ENCODE measurements around the gene SHROOM2.

Gene SHROOM2

GRCh38 chrX:9902656-9903055, 116.4 kb downstream of the SHROOM2 start:
- no peak for DNase-seq (ENCODE audit: low spot score)

GRCh38 chrX:9903146-9903545, 116.9 kb downstream of the SHROOM2 start:
- DNase-seq (ENCODE audit: low spot score), result no peak

- no peak for DNase-seq (ENCODE audit: low spot score)
Measured at GRCh38 chrX:9905288-9905687, 119.1 kb downstream of the SHROOM2 start.

- DNase-seq (ENCODE audit: low spot score), result no peak
Measured at GRCh38 chrX:9905721-9906120, 119.5 kb downstream of the SHROOM2 start.

GRCh38 chrX:9906919-9907318, 120.7 kb downstream of the SHROOM2 start:
- no peak for DNase-seq (ENCODE audit: low spot score)

- DNase-seq (ENCODE audit: low spot score), result no peak
Measured at GRCh38 chrX:9907645-9908387, 121.6 kb downstream of the SHROOM2 start.

- no peak for DNase-seq (ENCODE audit: low spot score)
Measured at GRCh38 chrX:9909254-9909653, 123.0 kb downstream of the SHROOM2 start.

- DNase-seq (ENCODE audit: low spot score), result no peak
Measured at GRCh38 chrX:9911487-9911886, 125.3 kb downstream of the SHROOM2 start.

GRCh38 chrX:9912351-9913145, 126.3 kb downstream of the SHROOM2 start:
- DNase-seq (ENCODE audit: low spot score), result no peak

GRCh38 chrX:9913146-9913433, 126.9 kb downstream of the SHROOM2 start:
- DNase-seq (ENCODE audit: low spot score), result no peak

GRCh38 chrX:9917861-9918260, 131.6 kb downstream of the SHROOM2 start:
- DNase-seq (ENCODE audit: low spot score), result no peak

GRCh38 chrX:9919632-9920172, 133.5 kb downstream of the SHROOM2 start:
- DNase-seq (ENCODE audit: low spot score), result no peak

GRCh38 chrX:9921407-9921806, 135.2 kb downstream of the SHROOM2 start:
- no peak for DNase-seq (ENCODE audit: low spot score)

GRCh38 chrX:9923357-9923756, 137.1 kb downstream of the SHROOM2 start:
- no peak for DNase-seq (ENCODE audit: low spot score)

- no peak for DNase-seq (ENCODE audit: low spot score)
Measured at GRCh38 chrX:9926002-9926401, 139.8 kb downstream of the SHROOM2 start.

GRCh38 chrX:9927698-9928482, 141.7 kb downstream of the SHROOM2 start:
- DNase-seq (ENCODE audit: low spot score), result no peak

- no peak for DNase-seq (ENCODE audit: low spot score)
Measured at GRCh38 chrX:9935436-9935835, 149.2 kb downstream of the SHROOM2 start.

GRCh38 chrX:9937761-9938160, 151.5 kb downstream of the SHROOM2 start:
- no peak for DNase-seq (ENCODE audit: low spot score)

- no peak for DNase-seq (ENCODE audit: low spot score)
Measured at GRCh38 chrX:9938516-9938915, 152.3 kb downstream of the SHROOM2 start.

GRCh38 chrX:9940421-9940820, 154.2 kb downstream of the SHROOM2 start:
- no peak for DNase-seq (ENCODE audit: low spot score)

- no peak for DNase-seq (ENCODE audit: low spot score)
Measured at GRCh38 chrX:9942086-9942485, 155.9 kb downstream of the SHROOM2 start.

GRCh38 chrX:9943420-9943819, 157.2 kb downstream of the SHROOM2 start:
- DNase-seq (ENCODE audit: low spot score), result no peak
